ENCODE results near the gene CCDC107. TPM values are rescaled to one million over a fixed set of nuclear protein-coding genes. Genes with fewer than 3 reads are reported as not detected.
A peak's percentile ranks its signal among the peaks of the same experiment; 100 is the strongest.

CCDC107 gene
- total RNA-seq, 1 donor from 2014 or later: 23.0 TPM

GRCh38 chr9:35667939-35668338 lies 9.8 kb downstream of the CCDC107 start:
- Mint-ChIP-seq H3K27me3 (ENCODE audit: low read depth) (peaks cover 6% of the 10 kb centered on the region), H3K9me3 (no peaks in the 10 kb centered on the region)

GRCh38 chr9:35669331-35670145 lies 11.4 kb downstream of the CCDC107 start:
- peaks cover 17% of the 10 kb centered on the region for H3K27me3 Mint-ChIP-seq (ENCODE audit: low read depth)
- no peaks in the 10 kb centered on the region for H3K9me3 Mint-ChIP-seq
- no peak overlapping the region for H3K4me3 Mint-ChIP-seq (ENCODE audit: low read depth)
- no peaks in the 10 kb centered on the region for H3K36me3 Mint-ChIP-seq (ENCODE audit: low read depth)
- H3K27ac Mint-ChIP-seq: no peak overlapping the region
- H3K4me1 Mint-ChIP-seq (ENCODE audit: low read depth): peaks cover 8% of the 10 kb centered on the region
- intact Hi-C loops (cut with micrococcal nuclease): no loop called here
- no peak for DNase-seq (ENCODE audit: low spot score)

More at GRCh38 chr9:35667939-35668338, 9.8 kb downstream of the CCDC107 start:
- peaks cover 5% of the 10 kb centered on the region for H3K36me3 Mint-ChIP-seq (ENCODE audit: low read depth)
- intact Hi-C loops (cut with micrococcal nuclease): no loop called here
- no peak overlapping the region for H3K4me3 Mint-ChIP-seq (ENCODE audit: low read depth)
- peaks cover 21% of the 10 kb centered on the region for H3K4me1 Mint-ChIP-seq (ENCODE audit: low read depth)
- no peak for DNase-seq (ENCODE audit: low spot score)
- no peak overlapping the region for H3K27ac Mint-ChIP-seq

- Mint-ChIP-seq H3K36me3 (ENCODE audit: low read depth) (no peaks in the 10 kb centered on the region), H3K27ac (no peak within 1 kb of the TSS), H3K4me1 (ENCODE audit: low read depth) (peaks cover 5% of the 10 kb centered on the region), H3K9me3 (no peaks in the 10 kb centered on the region), H3K4me3 (ENCODE audit: low read depth) (peak within 1 kb of the TSS; percentile 42), H3K27me3 (ENCODE audit: low read depth) (peaks cover 30% of the 10 kb centered on the region)
- intact Hi-C loops (cut with micrococcal nuclease): no loop called here
- DNase-seq (ENCODE audit: low spot score): no peak
Measured at GRCh38 chr9:35673132-35674024, 15.3 kb downstream of the CCDC107 start, which contains the start of gene CA9. CA9 (plus strand) TSS chr9:35673928; CDS start chr9:35673960, 32 bp downstream.

- no peak for DNase-seq (ENCODE audit: low spot score)
- Mint-ChIP-seq H3K4me1 (ENCODE audit: low read depth) (peaks cover 5% of the 10 kb centered on the region), H3K27me3 (ENCODE audit: low read depth) (peaks cover 30% of the 10 kb centered on the region), H3K36me3 (ENCODE audit: low read depth) (no peaks in the 10 kb centered on the region), H3K27ac (no peak overlapping the region), H3K9me3 (no peaks in the 10 kb centered on the region), H3K4me3 (ENCODE audit: low read depth) (no peak overlapping the region)
- intact Hi-C loops (cut with micrococcal nuclease): no loop called here
Measured at GRCh38 chr9:35674025-35674361, 15.9 kb downstream of the CCDC107 start.

- intact Hi-C loops (cut with micrococcal nuclease): no loop called here
- H3K36me3 Mint-ChIP-seq (ENCODE audit: low read depth): no peaks in the 10 kb centered on the region
- H3K4me1 Mint-ChIP-seq (ENCODE audit: low read depth): peaks cover 5% of the 10 kb centered on the region
- no peak for DNase-seq (ENCODE audit: low spot score)
- H3K27me3 Mint-ChIP-seq (ENCODE audit: low read depth): peaks cover 32% of the 10 kb centered on the region
- H3K27ac Mint-ChIP-seq: no peak overlapping the region
- H3K9me3 Mint-ChIP-seq: no peaks in the 10 kb centered on the region
- peak overlapping the region; percentile 17 for H3K4me3 Mint-ChIP-seq (ENCODE audit: low read depth)
Measured at GRCh38 chr9:35675204-35675603, 17.1 kb downstream of the CCDC107 start.

- peaks cover 5% of the 10 kb centered on the region for H3K4me1 Mint-ChIP-seq (ENCODE audit: low read depth)
- H3K27ac Mint-ChIP-seq: no peak overlapping the region
- intact Hi-C loops (cut with micrococcal nuclease): no loop called here
- peak overlapping the region; percentile 47 for H3K4me3 Mint-ChIP-seq (ENCODE audit: low read depth)
- peaks cover 30% of the 10 kb centered on the region for H3K27me3 Mint-ChIP-seq (ENCODE audit: low read depth)
- no peaks in the 10 kb centered on the region for H3K9me3 Mint-ChIP-seq
- DNase-seq (ENCODE audit: low spot score): no peak
- H3K36me3 Mint-ChIP-seq (ENCODE audit: low read depth): no peaks in the 10 kb centered on the region
Measured at GRCh38 chr9:35675732-35676392, 17.8 kb downstream of the CCDC107 start.

GRCh38 chr9:35679091-35679490 lies 21.0 kb downstream of the CCDC107 start:
- H3K27ac Mint-ChIP-seq: no peak overlapping the region

GRCh38 chr9:35679766-35680330 lies 21.8 kb downstream of the CCDC107 start:
- peaks cover 3% of the 10 kb centered on the region for H3K4me1 Mint-ChIP-seq (ENCODE audit: low read depth)
- no peak for DNase-seq (ENCODE audit: low spot score)
- H3K27me3 Mint-ChIP-seq (ENCODE audit: low read depth): peaks cover 13% of the 10 kb centered on the region
- no peaks in the 10 kb centered on the region for H3K36me3 Mint-ChIP-seq (ENCODE audit: low read depth)
- no peak overlapping the region for H3K27ac Mint-ChIP-seq
- H3K4me3 Mint-ChIP-seq (ENCODE audit: low read depth): no peak overlapping the region
- H3K9me3 Mint-ChIP-seq: no peaks in the 10 kb centered on the region
- intact Hi-C loops (cut with micrococcal nuclease): no loop called here

More at GRCh38 chr9:35679091-35679490, 21.0 kb downstream of the CCDC107 start:
- Mint-ChIP-seq H3K36me3 (ENCODE audit: low read depth) (no peaks in the 10 kb centered on the region), H3K4me3 (ENCODE audit: low read depth) (no peak overlapping the region), H3K27me3 (ENCODE audit: low read depth) (peaks cover 20% of the 10 kb centered on the region), H3K9me3 (no peaks in the 10 kb centered on the region), H3K4me1 (ENCODE audit: low read depth) (peaks cover 5% of the 10 kb centered on the region)
- intact Hi-C loops (cut with micrococcal nuclease): no loop called here
- no peak for DNase-seq (ENCODE audit: low spot score)

- intact Hi-C loops (cut with micrococcal nuclease): no loop called here
Measured at GRCh38 chr9:35680331-35681105, 22.4 kb downstream of the CCDC107 start.

GRCh38 chr9:35681341-35682002 lies 23.4 kb downstream of the CCDC107 start:
- peaks cover under 1% of the 10 kb centered on the region for H3K4me1 Mint-ChIP-seq (ENCODE audit: low read depth)
- H3K27me3 Mint-ChIP-seq (ENCODE audit: low read depth): peaks cover 10% of the 10 kb centered on the region
- H3K36me3 Mint-ChIP-seq (ENCODE audit: low read depth): no peaks in the 10 kb centered on the region

More at GRCh38 chr9:35680331-35681105, 22.4 kb downstream of the CCDC107 start:
- Mint-ChIP-seq H3K36me3 (ENCODE audit: low read depth) (no peaks in the 10 kb centered on the region), H3K9me3 (no peaks in the 10 kb centered on the region), H3K27me3 (ENCODE audit: low read depth) (peaks cover 13% of the 10 kb centered on the region), H3K4me3 (ENCODE audit: low read depth) (no peak overlapping the region), H3K4me1 (ENCODE audit: low read depth) (peaks cover 3% of the 10 kb centered on the region), H3K27ac (no peak overlapping the region)
- DNase-seq (ENCODE audit: low spot score): no peak

GRCh38 chr9:35682051-35682450 lies 24.0 kb downstream of the CCDC107 start:
- no peaks in the 10 kb centered on the region for H3K9me3 Mint-ChIP-seq
- no peaks in the 10 kb centered on the region for H3K4me1 Mint-ChIP-seq (ENCODE audit: low read depth)
- no peaks in the 10 kb centered on the region for H3K36me3 Mint-ChIP-seq (ENCODE audit: low read depth)
- intact Hi-C loops (cut with micrococcal nuclease): no loop called here
- H3K27ac Mint-ChIP-seq: no peak overlapping the region
- no peak for DNase-seq (ENCODE audit: low spot score)
- peaks cover 7% of the 10 kb centered on the region for H3K27me3 Mint-ChIP-seq (ENCODE audit: low read depth)
- H3K4me3 Mint-ChIP-seq (ENCODE audit: low read depth): no peak overlapping the region

More at GRCh38 chr9:35681341-35682002, 23.4 kb downstream of the CCDC107 start:
- no peak for DNase-seq (ENCODE audit: low spot score)
- no peaks in the 10 kb centered on the region for H3K9me3 Mint-ChIP-seq
- no peak overlapping the region for H3K27ac Mint-ChIP-seq
- no peak overlapping the region for H3K4me3 Mint-ChIP-seq (ENCODE audit: low read depth)
- intact Hi-C loops (cut with micrococcal nuclease): no loop called here

All from activated T-helper 2 cell treated with anti-CD3 and anti-CD28 coated beads, Interferon-gamma antibody, Interleukin-2, Interleukin-4, amounts not matched to agents 10 μg/mL and 5 μg/mL and 100 μg/mL, durations not matched to agents 14 hours and 24 hours and 36 hours (primary cell).